NCI-H2107 treated with DMSO at 0.1 percent for 48 hours (cell line): ENCODE measurements around the gene CIDEA.
A peak's percentile ranks its signal among the peaks of the same experiment; 100 is the strongest.

ENCODE experiments used
- DNase-seq: peaks from one replicate; lab custom pipeline; 2025; ENCODE audit not compliant: unreplicated experiment; lab: John Stamatoyannopoulos, UW

Gene CIDEA

DNA sequence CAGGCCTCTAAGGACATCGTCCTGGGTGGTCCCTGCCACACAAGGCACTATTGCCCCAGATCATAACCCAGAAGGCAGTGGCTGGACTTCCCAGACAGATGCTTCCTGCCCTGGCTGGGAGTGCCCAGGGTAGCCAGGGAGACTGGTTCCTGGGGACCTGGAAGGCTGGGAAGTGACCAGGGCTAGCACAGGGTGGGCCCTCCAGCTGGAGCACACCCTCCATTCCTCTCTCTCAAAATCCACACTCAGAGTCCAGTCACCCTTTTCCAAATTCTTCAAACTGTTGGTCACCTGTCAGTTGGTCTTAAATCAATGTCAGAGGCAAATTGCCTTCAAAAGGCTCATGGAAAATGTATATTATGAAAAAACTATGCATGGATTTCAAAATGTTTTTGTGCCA, 42.3 kb downstream of the CIDEA start:
- no peak for DNase-seq

- DNase-seq = no peak
Measured at GRCh38 chr18:12299862-12300261, 45.7 kb downstream of the CIDEA start.

DNA sequence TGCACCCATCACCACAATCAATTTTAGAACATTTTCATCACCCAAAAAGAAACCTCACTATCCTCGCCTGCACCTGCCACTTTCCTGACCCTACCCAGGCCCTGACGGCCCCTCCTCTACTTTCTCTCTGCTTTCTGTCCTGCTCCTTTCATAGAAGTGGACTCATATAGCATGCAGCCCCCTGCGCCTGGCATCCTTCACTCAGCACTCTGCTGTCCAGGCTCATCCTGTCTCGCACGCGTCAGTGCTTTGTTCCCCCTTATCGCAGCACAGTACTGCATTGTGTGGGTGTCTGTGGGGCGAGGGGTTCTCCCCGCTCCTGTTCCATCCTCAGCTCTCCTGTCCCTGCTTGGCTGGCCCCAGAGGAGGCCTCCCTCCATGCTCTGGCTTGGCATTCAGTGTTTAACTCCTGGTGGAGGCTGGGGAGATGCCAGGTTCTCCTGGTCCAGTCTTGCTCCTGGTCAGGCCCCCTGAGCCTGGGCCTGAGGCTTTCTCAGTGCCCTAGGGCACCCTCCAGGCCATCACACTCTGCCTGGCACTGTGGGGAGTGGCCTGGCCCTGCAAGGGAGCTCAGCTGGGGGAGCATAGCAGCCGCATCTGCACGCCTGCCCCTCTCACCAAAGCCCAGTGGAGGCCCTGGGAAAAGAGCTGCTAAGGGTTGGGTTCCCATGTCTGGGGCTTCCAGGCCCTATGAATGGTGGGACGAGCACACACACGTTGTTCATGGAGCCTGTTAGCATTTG, 47.3 kb downstream of the CIDEA start:
- DNase-seq = no peak

DNA sequence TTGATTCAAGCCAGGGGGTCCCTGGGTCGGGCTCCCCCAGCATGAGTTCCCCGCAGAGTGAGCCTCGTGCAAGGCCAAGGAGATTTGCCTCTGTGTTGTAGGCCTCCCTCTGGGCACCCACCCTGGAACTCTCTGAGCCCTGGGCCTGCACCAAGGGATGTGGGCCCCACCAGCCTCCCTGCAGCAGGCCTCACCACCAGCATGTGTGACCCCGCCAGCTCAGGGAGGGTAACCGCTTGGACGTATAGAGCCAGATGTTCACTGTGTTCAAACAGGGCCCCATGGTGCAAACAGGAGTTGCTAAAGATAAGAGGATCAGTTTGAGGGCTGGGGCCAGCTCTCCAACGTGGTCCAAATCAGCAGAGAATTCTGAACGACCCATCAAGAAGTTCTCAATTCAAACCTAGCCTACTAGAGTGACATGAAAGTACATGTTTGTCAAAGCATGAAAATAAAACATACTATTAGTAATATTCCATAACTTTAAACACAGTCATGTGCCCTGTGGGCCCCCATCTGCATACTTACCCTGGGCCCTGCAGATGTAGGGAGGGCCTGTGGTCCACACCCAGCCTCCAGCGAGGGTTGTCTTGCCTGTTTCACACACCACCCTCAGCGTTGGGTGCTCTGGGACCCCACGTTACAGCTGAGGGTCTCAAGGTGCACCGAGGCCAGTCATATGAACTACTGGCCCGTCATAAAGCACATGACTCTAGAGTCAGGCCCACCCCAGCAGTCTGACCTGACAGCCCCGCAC, 48.4 kb downstream of the CIDEA start:
- DNase-seq = no peak

GRCh38 chr18:12304351-12305210, 50.4 kb downstream of the CIDEA start:
- peak; percentile 32 for DNase-seq

GRCh38 chr18:12305211-12305610, 51.0 kb downstream of the CIDEA start:
- no peak for DNase-seq

DNA sequence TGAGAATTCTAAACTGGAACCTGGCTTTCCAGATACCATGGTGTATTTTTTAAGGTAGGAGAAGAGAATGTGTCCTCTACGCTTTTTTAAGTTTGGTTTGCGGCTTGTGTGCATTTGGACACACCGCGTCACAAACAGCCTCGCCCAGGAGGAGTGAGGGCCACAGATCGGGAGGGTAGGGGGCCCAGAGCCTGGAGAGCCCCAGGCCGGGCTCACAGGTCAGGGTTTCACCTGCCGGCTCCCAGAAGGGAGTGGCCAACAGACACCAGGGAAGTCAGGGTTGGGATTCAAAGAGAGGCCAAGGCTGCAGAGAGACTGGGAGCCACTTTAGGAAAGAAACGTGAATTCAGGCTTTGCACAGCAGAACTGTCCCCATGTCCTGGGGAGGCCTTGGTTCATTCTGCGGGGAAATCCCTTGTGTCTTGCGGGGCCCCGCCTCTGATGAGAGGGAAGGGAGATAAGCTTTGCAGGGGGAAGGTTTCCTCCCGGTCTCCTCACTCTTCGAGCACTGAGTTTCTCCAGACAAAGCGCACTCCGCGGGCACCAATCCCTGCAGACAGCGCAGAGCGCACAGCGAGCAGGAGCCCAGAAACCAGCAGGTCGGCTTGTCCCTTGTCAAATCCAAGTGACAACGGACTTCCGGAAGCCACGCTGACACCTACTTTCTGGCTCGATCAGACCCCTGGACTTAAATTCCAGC, 51.9 kb downstream of the CIDEA start:
- no peak for DNase-seq

- no peak for DNase-seq
Measured at GRCh38 chr18:12306752-12307700, 52.9 kb downstream of the CIDEA start.

GRCh38 chr18:12307701-12308385, 53.7 kb downstream of the CIDEA start, which contains the start of gene TUBB6:
TUBB6 (plus strand) TSS chr18:12308241; CDS start chr18:12308293, 52 bp downstream.
- DNase-seq = no peak

DNA sequence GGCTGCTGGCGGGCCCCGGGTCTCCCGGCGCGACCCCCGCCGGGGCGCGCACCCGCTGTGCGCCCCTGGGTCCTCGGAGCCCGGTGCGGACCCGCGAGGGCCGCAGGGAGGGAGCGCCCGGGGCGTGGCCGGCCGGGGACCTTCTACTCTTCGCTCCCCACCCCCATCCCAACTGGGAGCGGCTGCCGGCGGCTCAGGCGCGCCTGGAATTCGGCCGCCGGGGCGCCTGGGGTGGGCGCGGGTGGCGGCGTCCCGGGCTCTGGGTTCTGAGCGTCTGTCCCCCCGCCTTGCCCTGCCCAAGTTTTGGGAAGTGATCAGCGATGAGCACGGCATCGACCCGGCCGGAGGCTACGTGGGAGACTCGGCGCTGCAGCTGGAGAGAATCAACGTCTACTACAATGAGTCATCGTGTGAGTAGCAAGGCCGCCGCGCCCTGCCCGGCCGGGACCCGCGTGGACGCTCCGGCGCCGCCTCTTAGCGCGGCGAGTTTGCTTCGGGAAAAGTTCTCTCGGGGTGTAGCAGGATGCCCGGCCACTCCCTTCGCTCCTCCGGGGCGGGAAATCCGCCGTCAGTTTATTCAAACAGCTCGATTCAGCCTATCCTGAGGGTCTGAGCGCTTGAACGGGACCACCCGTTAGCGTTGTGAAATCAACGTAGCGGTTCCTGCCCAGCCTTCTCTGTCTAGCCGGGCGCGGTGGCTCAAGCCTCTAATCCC, 54.4 kb downstream of the CIDEA start:
- no peak for DNase-seq

DNA sequence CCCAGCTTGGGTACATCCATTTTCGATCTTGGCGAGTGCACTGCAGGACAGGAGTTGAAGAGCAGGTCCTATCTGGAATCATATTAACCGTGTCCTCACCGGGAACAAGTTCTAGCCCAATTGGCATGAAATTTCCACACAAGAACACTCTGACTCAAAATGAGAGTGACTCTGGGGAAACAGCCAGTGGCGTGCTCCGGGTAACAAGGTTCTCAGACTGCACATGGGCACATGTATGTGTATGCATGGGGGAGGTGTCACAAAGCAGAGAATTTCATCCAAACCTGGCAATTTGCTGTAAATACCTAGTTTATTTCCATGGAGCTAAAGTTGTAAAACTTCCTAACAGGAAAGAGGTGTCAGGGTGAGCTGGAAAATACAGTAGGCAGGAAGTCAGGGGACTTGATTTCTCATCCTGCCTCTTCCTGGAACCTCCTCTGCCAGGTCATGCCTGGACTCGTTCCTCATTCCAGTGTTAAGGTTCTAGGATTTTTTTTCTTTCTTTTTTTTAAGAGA, 55.6 kb downstream of the CIDEA start:
- no peak for DNase-seq

- no peak for DNase-seq
Measured at GRCh38 chr18:12310762-12311161, 56.6 kb downstream of the CIDEA start.

GRCh38 chr18:12312976-12313375, 58.8 kb downstream of the CIDEA start:
- DNase-seq = no peak

GRCh38 chr18:12313530-12314245, 59.5 kb downstream of the CIDEA start:
- DNase-seq = no peak

GRCh38 chr18:12314591-12315305, 60.6 kb downstream of the CIDEA start:
- DNase-seq = no peak

DNA sequence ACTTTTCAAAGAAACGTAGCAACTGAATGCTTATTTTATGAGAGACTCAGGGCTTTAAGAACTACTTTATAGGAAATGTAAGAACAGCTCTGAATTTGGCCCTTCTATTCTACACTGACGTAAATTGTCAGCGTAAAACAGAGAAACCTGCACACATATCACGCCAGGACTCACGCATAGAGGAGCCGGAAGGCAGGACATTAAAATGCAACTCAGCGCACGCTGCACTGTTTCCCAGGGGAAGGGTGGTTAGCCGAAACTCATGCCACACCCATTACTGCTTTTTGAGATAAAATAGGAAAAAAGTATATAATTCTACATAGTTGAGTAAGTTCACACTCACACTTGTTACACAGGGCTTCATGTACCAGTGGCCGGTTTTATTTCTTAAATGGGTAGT, 61.3 kb downstream of the CIDEA start:
- no peak for DNase-seq

DNA sequence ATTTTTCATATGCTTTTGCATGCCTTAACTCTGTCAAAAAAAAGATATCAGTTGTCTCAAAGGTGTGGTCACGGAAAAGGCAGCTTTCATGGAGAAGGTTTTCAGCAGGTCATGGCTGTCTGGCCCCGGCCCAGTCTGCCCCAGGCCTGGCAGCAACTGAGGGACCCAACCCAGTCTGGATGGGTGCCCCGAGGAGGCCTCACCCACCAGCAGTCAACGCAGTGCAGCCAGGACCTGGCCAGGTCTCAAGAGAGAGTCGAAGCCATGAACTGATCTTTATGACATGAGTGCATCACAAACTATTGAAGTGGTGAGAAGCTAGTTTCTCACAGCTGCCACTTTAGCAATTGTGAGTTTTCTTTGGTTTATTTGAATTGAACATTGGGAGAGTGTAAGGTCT, 61.8 kb downstream of the CIDEA start:
- no peak for DNase-seq
